ENCODE measurements around the gene IGSF3. TPM values are rescaled to one million over a fixed set of nuclear protein-coding genes. Genes with fewer than 3 reads are reported as not detected.

The IGSF3 gene
- total RNA-seq, 4 donors from 2014 or later = 2.6 to 4.6 (median 3.4) TPM

DNA sequence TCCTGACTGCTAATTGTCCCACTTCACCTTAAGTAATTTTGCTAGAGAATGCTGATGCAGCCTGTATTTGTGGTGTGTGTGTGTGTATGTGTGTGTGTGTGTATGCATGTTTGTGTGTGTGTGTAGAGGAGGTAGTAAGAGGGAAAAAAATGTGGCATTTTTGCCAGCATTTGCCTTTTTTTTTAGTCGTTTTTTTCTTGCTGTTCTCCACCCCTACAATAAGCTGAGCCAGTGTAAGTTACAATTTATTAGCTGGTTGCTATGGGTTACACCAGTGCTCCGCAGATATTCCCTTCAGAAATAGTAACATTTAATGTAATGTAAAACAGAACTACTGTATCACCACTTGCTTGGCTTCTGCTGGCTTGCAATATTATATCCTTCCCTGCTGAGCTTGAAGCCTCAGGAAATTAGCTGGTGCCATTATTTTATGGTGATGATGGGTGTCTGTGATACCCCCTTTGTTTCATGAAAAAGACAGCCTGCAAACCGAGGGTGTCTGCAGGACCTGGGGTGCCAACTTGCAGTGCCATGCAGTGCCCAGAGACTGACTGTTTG lies 23.4 kb upstream of the IGSF3 start:
- no peak for DNase-seq (ENCODE audit: low spot score)
- no peak for ATAC-seq (ENCODE audit: low FRiP score)
- TF ChIP-seq, protein P1, sequence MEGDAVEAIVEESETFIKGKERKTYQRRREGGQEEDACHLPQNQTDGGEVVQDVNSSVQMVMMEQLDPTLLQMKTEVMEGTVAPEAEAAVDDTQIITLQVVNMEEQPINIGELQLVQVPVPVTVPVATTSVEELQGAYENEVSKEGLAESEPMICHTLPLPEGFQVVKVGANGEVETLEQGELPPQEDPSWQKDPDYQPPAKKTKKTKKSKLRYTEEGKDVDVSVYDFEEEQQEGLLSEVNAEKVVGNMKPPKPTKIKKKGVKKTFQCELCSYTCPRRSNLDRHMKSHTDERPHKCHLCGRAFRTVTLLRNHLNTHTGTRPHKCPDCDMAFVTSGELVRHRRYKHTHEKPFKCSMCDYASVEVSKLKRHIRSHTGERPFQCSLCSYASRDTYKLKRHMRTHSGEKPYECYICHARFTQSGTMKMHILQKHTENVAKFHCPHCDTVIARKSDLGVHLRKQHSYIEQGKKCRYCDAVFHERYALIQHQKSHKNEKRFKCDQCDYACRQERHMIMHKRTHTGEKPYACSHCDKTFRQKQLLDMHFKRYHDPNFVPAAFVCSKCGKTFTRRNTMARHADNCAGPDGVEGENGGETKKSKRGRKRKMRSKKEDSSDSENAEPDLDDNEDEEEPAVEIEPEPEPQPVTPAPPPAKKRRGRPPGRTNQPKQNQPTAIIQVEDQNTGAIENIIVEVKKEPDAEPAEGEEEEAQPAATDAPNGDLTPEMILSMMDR (IDR thresholded peaks at IDR 0.05) = no peak

DNA sequence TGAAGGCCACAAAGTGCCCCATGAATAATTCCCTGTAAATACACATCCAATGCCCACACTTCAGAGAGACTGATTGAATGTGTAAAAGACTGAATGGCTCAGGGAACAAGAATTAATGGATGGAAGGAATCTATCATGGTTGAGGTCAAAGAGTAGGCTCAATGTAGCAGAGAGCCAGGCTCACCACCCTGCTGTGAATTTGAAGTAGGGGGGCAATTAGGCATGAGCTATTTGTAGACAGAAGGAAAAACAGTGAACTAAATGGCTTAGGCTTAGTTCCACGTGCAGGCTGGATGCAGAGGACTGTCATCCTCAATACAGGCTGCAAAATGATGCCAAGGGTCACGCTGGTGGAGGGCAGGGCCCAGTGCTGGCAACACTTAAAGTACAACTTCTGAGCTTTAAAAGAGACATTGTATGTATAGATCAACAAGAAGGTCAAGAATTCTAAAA lies 22.9 kb upstream of the IGSF3 start:
- TF ChIP-seq, protein P1 (IDR thresholded peaks at IDR 0.05) = no peak
- DNase-seq (ENCODE audit: low spot score) (no peak), ATAC-seq (ENCODE audit: low FRiP score) (no peak)

DNA sequence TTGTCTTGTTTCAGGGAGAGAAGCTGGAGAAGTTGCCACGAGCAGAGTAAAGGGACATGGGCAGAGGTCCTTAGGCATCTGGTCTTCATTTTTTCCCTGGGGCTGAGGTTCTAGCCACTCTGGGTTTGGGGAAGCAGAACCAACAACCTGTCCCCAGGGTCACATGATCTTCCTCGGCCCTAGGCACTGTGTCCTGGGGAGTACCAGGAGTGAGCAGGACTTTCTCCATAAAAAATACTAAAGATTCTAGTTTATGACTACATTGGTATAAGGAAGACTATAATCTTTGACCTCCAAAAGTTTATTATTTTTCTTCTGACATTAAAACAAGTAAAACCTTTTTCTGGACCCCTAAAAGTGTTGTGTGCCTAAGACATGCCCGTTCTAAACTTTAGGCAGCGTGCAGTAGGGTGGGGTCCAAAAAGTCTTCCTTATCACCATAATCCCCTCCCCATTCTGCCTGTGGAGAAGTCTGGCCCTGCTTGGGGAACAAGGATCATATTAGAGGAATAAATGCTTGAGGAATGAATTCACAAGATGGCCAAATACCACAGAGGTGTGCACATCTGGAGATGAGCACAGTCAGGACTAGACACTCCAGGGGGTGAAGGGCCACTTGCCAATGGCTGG lies 19.3 kb upstream of the IGSF3 start:
- DNase-seq (ENCODE audit: low spot score) = no peak
- TF ChIP-seq, protein P1 (IDR thresholded peaks at IDR 0.05) = no peak
- ATAC-seq (ENCODE audit: low FRiP score) = no peak

DNA sequence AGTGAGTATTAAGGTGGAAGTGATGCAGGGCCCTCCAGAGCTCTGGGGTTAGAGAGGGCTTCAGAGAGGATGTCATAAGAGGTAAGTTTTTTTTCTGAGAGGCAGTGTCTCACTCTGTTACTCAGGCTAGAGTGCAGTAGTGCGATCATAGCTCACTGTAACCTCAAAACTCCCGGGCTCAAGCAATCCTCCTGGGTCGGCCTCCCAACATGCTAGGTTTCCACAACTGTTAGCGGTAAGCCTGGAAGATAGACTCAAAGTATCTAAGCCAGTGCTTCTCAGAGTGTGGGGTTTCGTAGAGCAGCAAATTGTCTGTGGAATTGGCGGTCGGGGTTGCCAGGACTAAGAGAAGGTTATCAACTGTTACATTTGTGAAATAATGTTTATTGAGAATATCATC lies 18.6 kb upstream of the IGSF3 start:
- TF ChIP-seq, protein P1 (IDR thresholded peaks at IDR 0.05) = no peak
- ATAC-seq (ENCODE audit: low FRiP score) = no peak
- no peak for DNase-seq (ENCODE audit: low spot score)

DNA sequence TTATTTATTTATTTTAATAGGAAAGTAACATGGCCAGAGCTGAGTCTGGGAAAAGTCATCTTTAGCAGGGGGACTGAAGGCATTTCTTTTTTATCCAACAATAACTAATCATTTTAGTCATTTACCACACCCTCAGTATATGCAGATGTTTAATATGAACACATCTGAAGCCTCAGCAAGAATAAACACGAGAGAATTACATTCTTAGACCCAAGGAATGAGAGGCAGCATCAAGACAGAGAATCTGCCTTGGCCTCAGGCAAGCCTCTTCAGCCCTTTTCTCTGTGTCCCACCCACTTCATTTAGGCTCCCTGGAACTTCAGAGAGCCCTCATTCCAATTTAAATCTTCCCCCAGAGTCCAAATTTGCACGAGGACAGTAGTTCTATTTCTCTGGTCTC lies 17.0 kb upstream of the IGSF3 start:
- DNase-seq (ENCODE audit: low spot score) (no peak), ATAC-seq (ENCODE audit: low FRiP score) (no peak)
- TF ChIP-seq, protein P1 (IDR thresholded peaks at IDR 0.05) = no peak

DNA sequence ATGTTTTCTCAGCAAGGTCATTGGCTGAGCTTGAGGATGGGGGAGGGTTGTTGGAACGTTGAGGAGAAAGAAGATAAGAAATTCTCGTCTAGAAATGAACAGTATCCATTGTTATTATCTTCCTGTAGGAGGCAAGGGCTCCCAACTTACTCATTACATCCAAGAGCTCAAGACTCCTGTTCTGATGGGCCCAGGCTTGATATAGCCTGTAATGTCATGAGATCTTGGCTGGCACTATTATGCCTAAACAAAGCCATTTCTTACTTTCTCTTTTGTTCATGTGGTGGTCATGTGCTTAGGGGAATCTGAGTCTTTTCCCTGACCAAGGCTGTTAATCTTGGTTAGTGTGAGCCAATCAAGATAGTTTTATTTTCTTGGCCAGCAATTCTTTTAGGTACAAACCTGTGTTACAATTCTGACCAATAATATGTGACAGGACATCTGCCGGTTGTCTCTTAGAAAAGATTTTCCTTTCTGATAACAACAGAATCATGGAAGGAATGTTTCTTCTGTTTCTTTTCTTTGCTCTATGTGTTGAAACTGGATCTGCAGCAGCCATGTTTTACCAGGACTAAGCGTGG lies 15.2 kb upstream of the IGSF3 start:
- TF ChIP-seq, protein P1 (IDR thresholded peaks at IDR 0.05) = no peak
- no peak for DNase-seq (ENCODE audit: low spot score)
- no peak for ATAC-seq (ENCODE audit: low FRiP score)

Measured in omental fat pad (tissue), 4 donors.